OCI-LY7 (cell line): Measurements from ENCODE around the gene IFRD2. TPM values are rescaled to one million over a fixed set of nuclear protein-coding genes. Genes with fewer than 3 reads are reported as not detected.

Source experiments
- BruUV-seq: library from RNA; stranded (reverse); fragments of 400-500 nt; replicated peaks from 2 replicates; lab custom pipeline; 2021; lab: Mats Ljungman, UMichigan
- CTCF ChIA-PET: fragments of 300-600 bp; sonication (Branson Sonifier 250); formaldehyde crosslinking; loops from one replicate; lab custom pipeline; 2022; ENCODE audit warnings: antibody characterized with exemption; ENCODE audit not compliant: unreplicated experiment; lab: Charles Lee
- POLR2A ChIA-PET: fragments of 300-600 bp; sonication (Branson Sonifier 250); formaldehyde crosslinking; loops from one replicate; lab custom pipeline; 2022; ENCODE audit warnings: antibody characterized with exemption; lab: Charles Lee
- DNase-seq: peaks from one replicate; pipeline ENCODE4 v3.0.0-alpha.2; 2015; ENCODE audit warnings: low spot score
- H2AFZ ChIP-seq: fragments of 200-600 bp; sonication (generic), shearing (Covaris generic); 2 replicates; pipeline ENCODE4 v1.6.1; 2014; ENCODE audit warnings: mild to moderate bottlenecking, antibody characterized with exemption, low read length, moderate library complexity
- H3K27ac ChIP-seq: fragments of 200-600 bp; sonication (generic); 2 replicates; pipeline ENCODE4 v1.5.1; 2014; ENCODE audit warnings: mixed run types, low read depth, mild to moderate bottlenecking, moderate library complexity, low read length, inconsistent platforms; ENCODE audit not compliant: poor library complexity, severe bottlenecking
- H3K36me3 ChIP-seq: fragments of 200-600 bp; sonication (generic); 2 replicates; pipeline ENCODE4 v1.6.1; 2014; ENCODE audit warnings: mild to moderate bottlenecking, antibody characterized with exemption, low read length, moderate library complexity, mixed read lengths; ENCODE audit not compliant: insufficient read depth
- H3K4me1 ChIP-seq: fragments of 200-600 bp; sonication (generic); 2 replicates; pipeline ENCODE4 v1.5.1; 2014; ENCODE audit warnings: mild to moderate bottlenecking, low read length; ENCODE audit not compliant: insufficient read depth, poor library complexity, severe bottlenecking
- H3K4me2 ChIP-seq: fragments of 200-600 bp; sonication (generic); 2 replicates; pipeline ENCODE4 v1.6.1; 2014; ENCODE audit warnings: mild to moderate bottlenecking, low read length
- H3K4me3 ChIP-seq: fragments of 200-600 bp; sonication (generic); 2 replicates; pipeline ENCODE4 v1.5.1; 2014; ENCODE audit warnings: mild to moderate bottlenecking, low read depth, low read length; ENCODE audit not compliant: poor library complexity, severe bottlenecking
- H3K79me2 ChIP-seq: fragments of 200-600 bp; sonication (generic); 2 replicates; pipeline ENCODE4 v1.6.1; 2016; ENCODE audit warnings: low read depth, mild to moderate bottlenecking, low read length, moderate library complexity, mixed read lengths; ENCODE audit not compliant: insufficient read depth
- H3K9me2 ChIP-seq: fragments of 200-600 bp; sonication (generic); 2 replicates; pipeline ENCODE4 v1.6.1; 2016; ENCODE audit warnings: mild to moderate bottlenecking, low read length, mixed read lengths; ENCODE audit not compliant: insufficient read depth
- H3K9me3 ChIP-seq: fragments of 200-600 bp; sonication (generic); 2 replicates; pipeline ENCODE4 v1.6.1; 2014; ENCODE audit warnings: mild to moderate bottlenecking, mixed run types, low read length, mixed read lengths
- H4K20me1 ChIP-seq: fragments of 200-600 bp; sonication (generic); 2 replicates; pipeline ENCODE4 v1.6.1; 2014; ENCODE audit warnings: mild to moderate bottlenecking, antibody characterized with exemption, low read length, moderate library complexity, mixed read lengths; ENCODE audit not compliant: insufficient read depth
- EZH2phosphoT487 ChIP-seq: fragments of 200-600 bp; sonication (generic); IDR thresholded peaks from 2 replicates; pipeline ENCODE4 v1.6.1; 2018; ENCODE audit warnings: low read depth, borderline replicate concordance, mild to moderate bottlenecking, mixed run types, antibody characterized with exemption, low read length, moderate library complexity, mixed read lengths
- intact Hi-C: fragments of 100-400 bp; cut with micrococcal nuclease; formaldehyde crosslinking; loops from one replicate; pipeline ENCODE4 v1.10.0; 2022; ENCODE audit not compliant: unreplicated experiment
- total RNA-seq, 2 experiments: library from RNA; depleted of rRNA in 1 of 2; stranded (reverse); fragments of >200 nt in 1 of 2; shearing (Covaris generic) in 1 of 2; gene quantifications; 2 replicates each; pipeline ENCODE4 v1.2.3, GENCODE V29; 2014 to 2022
- TF ChIP-seq, protein P1 (sequence below): fragments of 200-600 bp; sonication (generic); conservative IDR thresholded peaks from 2 replicates; pipeline ENCODE4 v1.5.1; 2014; ENCODE audit warnings: mild to moderate bottlenecking, antibody characterized with exemption, low read length, moderate library complexity, mixed read lengths

The IFRD2 gene
- total RNA-seq, 2 experiments from 2014 or later = 93.3 to 95.5 TPM

- intact Hi-C loops = loop anchor here (5.0 kb wide), 2 partner anchors 42 to 102 kb away; partner anchors contain the start of genes GNAI2, HYAL3 and NAA80
- no peaks in the 10 kb centered on the region; the same call in 1 of the 2 replicates for H4K20me1 ChIP-seq
- no peak for DNase-seq
- no peak overlapping the region for H3K27ac ChIP-seq
- no peak for TF ChIP-seq EZH2phosphoT487
- TF ChIP-seq, protein P1, sequence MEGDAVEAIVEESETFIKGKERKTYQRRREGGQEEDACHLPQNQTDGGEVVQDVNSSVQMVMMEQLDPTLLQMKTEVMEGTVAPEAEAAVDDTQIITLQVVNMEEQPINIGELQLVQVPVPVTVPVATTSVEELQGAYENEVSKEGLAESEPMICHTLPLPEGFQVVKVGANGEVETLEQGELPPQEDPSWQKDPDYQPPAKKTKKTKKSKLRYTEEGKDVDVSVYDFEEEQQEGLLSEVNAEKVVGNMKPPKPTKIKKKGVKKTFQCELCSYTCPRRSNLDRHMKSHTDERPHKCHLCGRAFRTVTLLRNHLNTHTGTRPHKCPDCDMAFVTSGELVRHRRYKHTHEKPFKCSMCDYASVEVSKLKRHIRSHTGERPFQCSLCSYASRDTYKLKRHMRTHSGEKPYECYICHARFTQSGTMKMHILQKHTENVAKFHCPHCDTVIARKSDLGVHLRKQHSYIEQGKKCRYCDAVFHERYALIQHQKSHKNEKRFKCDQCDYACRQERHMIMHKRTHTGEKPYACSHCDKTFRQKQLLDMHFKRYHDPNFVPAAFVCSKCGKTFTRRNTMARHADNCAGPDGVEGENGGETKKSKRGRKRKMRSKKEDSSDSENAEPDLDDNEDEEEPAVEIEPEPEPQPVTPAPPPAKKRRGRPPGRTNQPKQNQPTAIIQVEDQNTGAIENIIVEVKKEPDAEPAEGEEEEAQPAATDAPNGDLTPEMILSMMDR = no peak
- peak overlapping the region; percentile 83; the same call in 1 of the 2 replicates for H3K4me2 ChIP-seq
- POLR2A ChIA-PET = interaction anchor here (0.6 to 1.7 kb wide), 3 partner anchors 11 to 531 kb away, joined by 3 to 9 read pairs (median 3); partner anchors contain the start of genes CYB561D2 and NPRL2
- no peaks in the 10 kb centered on the region for H3K9me2 ChIP-seq
- peaks cover 17% of the 10 kb centered on the region for H3K36me3 ChIP-seq
- BruUV-seq = no TSS peak
- CTCF ChIA-PET = no interaction called here
- H3K4me1 ChIP-seq = peaks cover 47% of the 10 kb centered on the region
- peak overlapping the region; percentile 90 for H3K4me3 ChIP-seq
- no peaks in the 10 kb centered on the region for H3K9me3 ChIP-seq
- peak overlapping the region; percentile 70; the same call in 1 of the 2 replicates for H2AFZ ChIP-seq
- H3K79me2 ChIP-seq = peaks cover 30% of the 10 kb centered on the region
Measured at GRCh38 chr3:50339485-50340146, 47.4 kb upstream of the IFRD2 start.

GRCh38 chr3:50338965-50339364, 46.7 kb upstream of the IFRD2 start:
- Histone ChIP-seq H3K9me3 (no peaks in the 10 kb centered on the region), H3K9me2 (no peaks in the 10 kb centered on the region), H3K4me3 (peak overlapping the region; percentile 90), H4K20me1 (peaks cover 3% of the 10 kb centered on the region), H3K79me2 (peaks cover 36% of the 10 kb centered on the region), H3K4me1 (peaks cover 54% of the 10 kb centered on the region), H3K4me2 (peak overlapping the region; percentile 83), H3K27ac (peak overlapping the region; percentile 86), H2AFZ (peak overlapping the region; percentile 22; the same call in 1 of the 2 replicates), H3K36me3 (peaks cover 23% of the 10 kb centered on the region)
- intact Hi-C loops = loop anchor here (5.0 kb wide), 2 partner anchors 42 to 102 kb away; partner anchors contain the start of genes GNAI2, HYAL3 and NAA80
- BruUV-seq = no TSS peak
- DNase-seq = peak; percentile 44
- ChIA-PET CTCF (interaction anchor here (1.1 kb wide), 1 partner anchor 12 kb away, joined by 5 read pairs; the partner anchor contains the start of genes CYB561D2 and NPRL2), POLR2A (interaction anchor here (0.5 to 3.2 kb wide), 6 partner anchors 11 to 1204 kb away, joined by 3 to 28 read pairs (median 8); partner anchors contain the start of genes CYB561D2, GNAI2, IFRD2 and NPRL2)
- TF ChIP-seq EZH2phosphoT487 = no peak

GRCh38 chr3:50337175-50337861, 45.1 kb upstream of the IFRD2 start:
- H3K27ac ChIP-seq = peak overlapping the region; percentile 86
- intact Hi-C loops = loop anchor here (5.0 kb wide), 2 partner anchors 40 to 100 kb away; partner anchors contain the start of genes GNAI2, HYAL3 and NAA80
- peak; percentile 98 for DNase-seq
- CTCF ChIA-PET = interaction anchor here (0.6 to 1.7 kb wide), 9 partner anchors 9 to 318 kb away, joined by 3 to 7 read pairs (median 3); partner anchors contain the start of genes HYAL3 and NAA80
- peaks cover 63% of the 10 kb centered on the region for H3K4me1 ChIP-seq
- TF ChIP-seq, protein P1 = no peak
- TF ChIP-seq EZH2phosphoT487 = no peak
- no TSS peak for BruUV-seq
- H4K20me1 ChIP-seq = peaks cover 5% of the 10 kb centered on the region
- no peak overlapping the region; the same call in 1 of the 2 replicates for H2AFZ ChIP-seq
- peaks cover 37% of the 10 kb centered on the region for H3K36me3 ChIP-seq
- H3K4me3 ChIP-seq = peak overlapping the region; percentile 90
- H3K4me2 ChIP-seq = peak overlapping the region; percentile 90
- H3K79me2 ChIP-seq = peaks cover 50% of the 10 kb centered on the region
- H3K9me3 ChIP-seq = no peaks in the 10 kb centered on the region
- POLR2A ChIA-PET = interaction anchor here (0.6 to 3.2 kb wide), 14 partner anchors 9 to 109 kb away, joined by 3 to 28 read pairs (median 6); partner anchors contain the start of genes CYB561D2, HYAL3, IFRD2 and NAA80
- H3K9me2 ChIP-seq = no peaks in the 10 kb centered on the region
